ENCODE data around the gene OGFOD2. TPM values are rescaled to one million over a fixed set of nuclear protein-coding genes. Genes with fewer than 3 reads are reported as not detected.

OGFOD2 gene
- total RNA-seq, 1 donor from 2014 or later, result 18.1 TPM

DNA sequence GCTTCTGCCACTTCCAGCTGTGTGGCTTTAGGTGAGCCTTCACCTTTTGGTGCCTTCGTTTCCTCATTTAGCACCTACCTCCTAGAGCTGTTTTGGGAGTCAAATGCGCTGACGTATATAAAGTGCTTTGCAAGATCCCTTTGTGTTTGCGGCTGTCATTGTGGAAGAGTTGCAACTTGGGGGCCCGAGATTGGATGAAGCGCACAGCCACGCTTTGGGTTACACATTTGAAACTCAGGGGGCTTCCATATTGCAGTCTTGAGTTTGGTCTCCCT, 4.8 kb downstream of the OGFOD2 start:
- Mint-ChIP-seq H3K4me3 (peak overlapping the region; percentile 96), H3K4me1 (peaks cover 49% of the 10 kb centered on the region), H3K27ac (ENCODE audit: unreplicated experiment) (peak overlapping the region; percentile 88), H3K36me3 (ENCODE audit: low read depth) (no peaks in the 10 kb centered on the region), H3K9me3 (no peaks in the 10 kb centered on the region), H3K27me3 (ENCODE audit: low read depth) (peaks cover 3% of the 10 kb centered on the region)
- DNase-seq (ENCODE audit: low read depth, low spot score), result no peak
- TF ChIP-seq, protein P1, sequence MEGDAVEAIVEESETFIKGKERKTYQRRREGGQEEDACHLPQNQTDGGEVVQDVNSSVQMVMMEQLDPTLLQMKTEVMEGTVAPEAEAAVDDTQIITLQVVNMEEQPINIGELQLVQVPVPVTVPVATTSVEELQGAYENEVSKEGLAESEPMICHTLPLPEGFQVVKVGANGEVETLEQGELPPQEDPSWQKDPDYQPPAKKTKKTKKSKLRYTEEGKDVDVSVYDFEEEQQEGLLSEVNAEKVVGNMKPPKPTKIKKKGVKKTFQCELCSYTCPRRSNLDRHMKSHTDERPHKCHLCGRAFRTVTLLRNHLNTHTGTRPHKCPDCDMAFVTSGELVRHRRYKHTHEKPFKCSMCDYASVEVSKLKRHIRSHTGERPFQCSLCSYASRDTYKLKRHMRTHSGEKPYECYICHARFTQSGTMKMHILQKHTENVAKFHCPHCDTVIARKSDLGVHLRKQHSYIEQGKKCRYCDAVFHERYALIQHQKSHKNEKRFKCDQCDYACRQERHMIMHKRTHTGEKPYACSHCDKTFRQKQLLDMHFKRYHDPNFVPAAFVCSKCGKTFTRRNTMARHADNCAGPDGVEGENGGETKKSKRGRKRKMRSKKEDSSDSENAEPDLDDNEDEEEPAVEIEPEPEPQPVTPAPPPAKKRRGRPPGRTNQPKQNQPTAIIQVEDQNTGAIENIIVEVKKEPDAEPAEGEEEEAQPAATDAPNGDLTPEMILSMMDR (conservative IDR thresholded peaks at IDR 0.05), result no peak

DNA sequence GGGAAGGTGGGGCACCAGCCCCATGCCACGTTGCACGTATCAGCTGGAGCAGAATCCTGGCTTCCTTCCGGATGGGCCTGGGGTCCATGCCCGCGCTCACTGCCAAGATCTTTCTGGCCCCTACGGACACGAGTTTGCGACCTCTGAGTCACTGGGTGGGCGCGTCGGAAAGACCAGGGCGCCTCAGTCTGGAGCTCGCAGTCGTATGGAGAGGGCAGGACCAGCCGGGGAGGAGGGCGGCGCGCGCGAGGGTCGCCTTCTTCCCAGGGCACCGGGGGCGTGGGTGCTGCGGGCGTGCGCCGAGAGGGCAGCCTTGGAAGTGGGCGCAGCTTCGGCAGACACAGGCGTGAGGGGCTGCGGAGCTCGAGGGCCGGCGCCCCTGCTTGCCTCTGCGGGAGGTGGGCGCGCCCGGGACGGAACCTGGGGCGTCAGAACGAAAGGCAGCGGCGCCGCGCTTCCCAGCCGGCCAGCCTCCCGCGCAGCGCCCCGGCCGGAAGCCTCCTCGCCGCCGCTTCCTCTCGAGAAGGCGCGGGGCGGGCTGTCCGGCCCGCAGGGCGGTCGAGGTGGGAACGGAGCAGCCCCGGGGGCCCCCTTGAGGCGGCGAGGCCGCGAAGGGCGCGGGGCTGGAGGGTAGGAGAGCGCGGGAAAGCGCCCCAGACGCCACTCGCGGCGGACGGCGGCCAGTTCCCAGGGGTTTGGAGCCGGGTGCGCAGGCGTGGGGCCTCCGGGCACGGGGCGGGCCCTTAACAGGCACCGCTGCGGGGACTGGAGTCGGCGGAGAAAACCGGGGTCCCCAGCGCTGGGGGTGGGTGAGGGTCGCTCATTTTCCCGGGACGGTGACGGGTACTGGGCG, 5.4 kb downstream of the OGFOD2 start, which contains the start of gene ARL6IP4:
Gene ARL6IP4, plus strand, starts transcription at position 499 of the 853 bp plus-strand sequence. CDS start 459 bp downstream, outside the sequence.
- TF ChIP-seq, protein P1 (conservative IDR thresholded peaks at IDR 0.05), result no peak
- DNase-seq (ENCODE audit: low read depth, low spot score), result peak; percentile 41
- Mint-ChIP-seq H3K4me3 (peak within 1 kb of the TSS; percentile 96), H3K9me3 (no peaks in the 10 kb centered on the region), H3K4me1 (peaks cover 51% of the 10 kb centered on the region), H3K27ac (ENCODE audit: unreplicated experiment) (peak within 1 kb of the TSS; percentile 88), H3K36me3 (ENCODE audit: low read depth) (no peaks in the 10 kb centered on the region), H3K27me3 (ENCODE audit: low read depth) (peaks cover 3% of the 10 kb centered on the region)

DNA sequence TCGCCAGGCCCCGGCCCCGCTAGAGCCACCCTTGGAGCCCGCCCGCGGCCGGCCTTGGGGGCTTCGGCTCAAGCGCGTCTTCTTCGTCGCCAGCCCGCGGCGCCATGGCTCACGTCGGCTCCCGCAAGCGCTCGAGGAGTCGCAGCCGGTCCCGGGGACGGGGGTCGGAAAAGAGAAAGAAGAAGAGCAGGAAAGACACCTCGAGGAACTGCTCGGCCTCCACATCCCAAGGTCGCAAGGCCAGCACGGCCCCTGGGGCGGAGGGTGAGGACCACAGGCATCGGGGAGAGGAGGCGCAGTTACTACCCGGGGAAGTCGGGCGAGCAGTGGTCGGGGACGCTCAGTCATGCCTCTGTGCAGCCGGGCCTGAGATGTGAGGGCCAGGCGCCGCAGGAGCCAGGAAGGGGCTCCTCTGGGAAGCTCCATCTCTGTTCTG, 6.0 kb downstream of the OGFOD2 start:
- Mint-ChIP-seq H3K4me3 (peak overlapping the region; percentile 86), H3K27me3 (ENCODE audit: low read depth) (peaks cover 3% of the 10 kb centered on the region)
- no peak for DNase-seq (ENCODE audit: low read depth, low spot score)

DNA sequence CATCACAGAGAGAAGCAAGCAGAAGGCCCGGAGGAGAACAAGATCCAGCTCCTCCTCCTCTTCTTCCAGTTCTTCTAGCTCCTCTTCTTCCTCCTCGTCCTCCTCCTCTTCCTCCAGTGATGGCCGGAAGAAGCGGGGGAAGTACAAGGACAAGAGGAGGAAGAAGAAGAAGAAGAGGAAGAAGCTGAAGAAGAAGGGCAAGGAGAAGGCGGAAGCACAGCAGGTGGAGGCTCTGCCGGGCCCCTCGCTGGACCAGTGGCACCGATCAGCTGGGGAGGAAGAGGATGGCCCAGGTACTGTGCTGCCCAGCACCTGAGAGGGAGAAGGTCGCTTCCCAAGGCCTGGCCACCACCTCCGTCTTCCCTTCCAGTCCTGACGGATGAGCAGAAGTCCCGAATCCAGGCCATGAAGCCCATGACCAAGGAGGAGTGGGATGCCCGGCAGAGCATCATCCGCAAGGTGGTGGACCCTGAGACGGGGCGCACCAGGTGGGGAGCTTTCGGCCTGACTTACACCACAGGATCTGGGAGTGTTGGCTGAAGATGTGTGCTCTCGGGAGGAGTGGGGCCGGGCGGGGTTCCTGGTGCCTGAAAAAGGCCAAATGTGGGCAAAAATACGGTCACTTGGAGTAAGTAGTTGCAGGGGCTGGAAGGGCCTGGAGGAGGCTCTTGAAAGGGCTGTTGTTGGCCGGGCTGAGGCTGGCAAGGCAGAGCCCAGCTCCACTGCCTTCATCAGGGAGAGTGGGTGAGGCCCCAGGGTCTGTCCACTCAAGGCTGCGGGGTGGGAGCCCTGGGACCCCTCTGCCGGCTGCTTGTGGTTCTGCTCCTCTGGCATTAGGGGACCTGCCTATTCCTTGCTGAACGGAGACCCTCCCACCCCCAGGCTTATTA, 6.8 kb downstream of the OGFOD2 start:
- TF ChIP-seq, protein P1 (conservative IDR thresholded peaks at IDR 0.05), result no peak

More for the DNA sequence above, 6.0 kb downstream of the OGFOD2 start:
- Mint-ChIP-seq H3K27ac (ENCODE audit: unreplicated experiment) (peak overlapping the region; percentile 84), H3K4me1 (peaks cover 46% of the 10 kb centered on the region), H3K9me3 (no peaks in the 10 kb centered on the region), H3K36me3 (ENCODE audit: low read depth) (no peaks in the 10 kb centered on the region)
- TF ChIP-seq, protein P1 (conservative IDR thresholded peaks at IDR 0.05), result no peak

DNA sequence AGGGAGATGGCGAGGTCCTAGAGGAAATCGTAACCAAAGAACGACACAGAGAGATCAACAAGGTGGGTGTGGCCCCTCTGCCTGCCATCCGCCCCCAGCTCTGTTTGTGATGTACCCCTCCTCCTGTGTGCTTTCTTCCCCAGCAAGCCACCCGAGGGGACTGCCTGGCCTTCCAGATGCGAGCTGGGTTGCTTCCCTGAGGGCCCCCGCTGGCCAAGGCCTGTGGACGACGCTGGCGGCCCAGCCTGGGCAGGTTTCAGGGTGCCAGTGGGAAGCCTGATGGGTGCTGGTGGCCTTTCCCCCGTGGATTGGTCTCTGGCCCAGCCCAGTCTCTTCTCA, 7.4 kb downstream of the OGFOD2 start:
- peaks cover 3% of the 10 kb centered on the region for H3K27me3 Mint-ChIP-seq (ENCODE audit: low read depth)
- H3K4me3 Mint-ChIP-seq, result peak overlapping the region; percentile 86
- DNase-seq (ENCODE audit: low read depth, low spot score), result no peak
- no peaks in the 10 kb centered on the region for H3K36me3 Mint-ChIP-seq (ENCODE audit: low read depth)
- H3K27ac Mint-ChIP-seq (ENCODE audit: unreplicated experiment), result no peak overlapping the region
- peaks cover 43% of the 10 kb centered on the region for H3K4me1 Mint-ChIP-seq
- H3K9me3 Mint-ChIP-seq, result no peaks in the 10 kb centered on the region
- TF ChIP-seq, protein P1 (conservative IDR thresholded peaks at IDR 0.05), result no peak

More for the DNA sequence above, 6.8 kb downstream of the OGFOD2 start:
- no peak for DNase-seq (ENCODE audit: low read depth, low spot score)
- no peaks in the 10 kb centered on the region for H3K9me3 Mint-ChIP-seq
- peaks cover 3% of the 10 kb centered on the region for H3K27me3 Mint-ChIP-seq (ENCODE audit: low read depth)
- no peak overlapping the region for H3K27ac Mint-ChIP-seq (ENCODE audit: unreplicated experiment)
- peaks cover 43% of the 10 kb centered on the region for H3K4me1 Mint-ChIP-seq
- H3K36me3 Mint-ChIP-seq (ENCODE audit: low read depth), result no peaks in the 10 kb centered on the region
- peak overlapping the region; percentile 86 for H3K4me3 Mint-ChIP-seq
